ENCODE data around the gene PRKD2.

GRCh38 chr19:46637224-46637623, 79.7 kb downstream of the PRKD2 start:
- no peak for TF ChIP-seq ZFP69B (tag by site-specific recombination; IDR thresholded peaks at IDR 0.05)
- TF ChIP-seq HIC1 (tag by site-specific recombination; IDR thresholded peaks at IDR 0.05), result no peak
- TF ChIP-seq CTCF (tag by site-specific recombination; IDR thresholded peaks at IDR 0.05), result no peak
- no peak for TF ChIP-seq ZNF133 (tag by site-specific recombination; IDR thresholded peaks at IDR 0.05)
- no peak for TF ChIP-seq ZNF362 (tag by site-specific recombination; IDR thresholded peaks at IDR 0.05)
- TF ChIP-seq ZNF776 (tag by site-specific recombination; IDR thresholded peaks at IDR 0.05; ENCODE audit: borderline replicate concordance), result no peak
- TF ChIP-seq ZNF24 (tag by site-specific recombination; IDR thresholded peaks at IDR 0.05), result no peak
- TF ChIP-seq TCF7L2 (IDR thresholded peaks at IDR 0.05; ENCODE audit: borderline replicate concordance, low read depth, low read length), result no peak
- TF ChIP-seq ZNF274 (IDR thresholded peaks at IDR 0.05; ENCODE audit: low read length), result no peak
- TF ChIP-seq ZNF274 (tag by site-specific recombination; IDR thresholded peaks at IDR 0.05; ENCODE audit: borderline replicate concordance), result no peak
- no peak for TF ChIP-seq ZNF157 (tag by site-specific recombination; IDR thresholded peaks at IDR 0.05)
- TF ChIP-seq ZNF18 (tag by site-specific recombination; IDR thresholded peaks at IDR 0.05), result no peak
- no peak for TF ChIP-seq ZNF768 (tag by site-specific recombination; IDR thresholded peaks at IDR 0.05)
- TF ChIP-seq SALL2 (tag by site-specific recombination; IDR thresholded peaks at IDR 0.05; ENCODE audit: borderline replicate concordance), result no peak
- no peak for TF ChIP-seq ZSCAN16 (tag by site-specific recombination; IDR thresholded peaks at IDR 0.05)
